GM15510 (cell line): ENCODE results near the gene ENTPD6.

ENCODE experiments used
- POLR2A ChIP-seq: IDR thresholded peaks from 3 replicates; pipeline ENCODE4 v1.6.1; 2011; ENCODE audit warnings: borderline replicate concordance; ENCODE audit not compliant: insufficient read length; ENCODE audit errors: extremely low read depth

ENTPD6 gene

DNA sequence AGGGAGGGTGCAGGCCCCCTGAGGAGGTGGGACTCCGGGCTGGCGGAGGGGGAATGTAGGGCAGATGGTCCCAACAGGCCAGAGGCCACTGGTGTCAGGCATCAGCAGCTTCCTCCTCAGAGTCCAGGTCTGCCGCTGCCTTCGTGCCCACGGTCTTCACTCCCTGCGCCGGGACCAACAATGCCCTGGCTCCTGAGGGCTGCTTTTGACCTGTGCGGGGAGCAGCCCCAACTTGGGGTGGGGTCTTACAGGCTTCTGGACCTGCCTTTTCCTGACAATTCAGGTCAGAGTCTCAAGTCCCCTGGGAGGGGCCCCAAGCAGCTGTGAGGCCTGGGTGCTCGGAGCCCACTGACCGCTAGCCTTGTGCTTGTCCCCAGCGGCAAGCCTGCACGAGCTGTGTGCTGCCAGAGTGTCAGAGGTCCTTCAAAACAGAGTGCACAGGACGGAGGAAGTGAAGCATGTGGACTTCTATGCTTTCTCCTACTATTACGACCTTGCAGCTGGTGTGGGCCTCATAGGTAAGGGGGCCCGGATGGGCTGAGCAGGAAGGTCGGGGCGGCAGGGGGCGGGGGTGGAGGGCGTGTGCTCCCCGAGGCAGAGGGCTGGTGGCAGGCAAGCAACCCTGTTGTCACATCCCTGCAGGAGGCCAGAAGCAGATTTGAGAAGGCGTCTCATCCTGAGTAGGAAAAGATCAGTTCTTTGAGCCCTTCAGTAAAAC is 27.1 kb downstream of the ENTPD6 start:
- TF ChIP-seq POLR2A, result no peak

GRCh38 chr20:25223179-25223661 is 27.7 kb downstream of the ENTPD6 start:
- TF ChIP-seq POLR2A, result no peak

GRCh38 chr20:25223765-25224720 is 28.5 kb downstream of the ENTPD6 start:
- no peak for TF ChIP-seq POLR2A

GRCh38 chr20:25224941-25225340 is 29.4 kb downstream of the ENTPD6 start:
- TF ChIP-seq POLR2A, result no peak

DNA sequence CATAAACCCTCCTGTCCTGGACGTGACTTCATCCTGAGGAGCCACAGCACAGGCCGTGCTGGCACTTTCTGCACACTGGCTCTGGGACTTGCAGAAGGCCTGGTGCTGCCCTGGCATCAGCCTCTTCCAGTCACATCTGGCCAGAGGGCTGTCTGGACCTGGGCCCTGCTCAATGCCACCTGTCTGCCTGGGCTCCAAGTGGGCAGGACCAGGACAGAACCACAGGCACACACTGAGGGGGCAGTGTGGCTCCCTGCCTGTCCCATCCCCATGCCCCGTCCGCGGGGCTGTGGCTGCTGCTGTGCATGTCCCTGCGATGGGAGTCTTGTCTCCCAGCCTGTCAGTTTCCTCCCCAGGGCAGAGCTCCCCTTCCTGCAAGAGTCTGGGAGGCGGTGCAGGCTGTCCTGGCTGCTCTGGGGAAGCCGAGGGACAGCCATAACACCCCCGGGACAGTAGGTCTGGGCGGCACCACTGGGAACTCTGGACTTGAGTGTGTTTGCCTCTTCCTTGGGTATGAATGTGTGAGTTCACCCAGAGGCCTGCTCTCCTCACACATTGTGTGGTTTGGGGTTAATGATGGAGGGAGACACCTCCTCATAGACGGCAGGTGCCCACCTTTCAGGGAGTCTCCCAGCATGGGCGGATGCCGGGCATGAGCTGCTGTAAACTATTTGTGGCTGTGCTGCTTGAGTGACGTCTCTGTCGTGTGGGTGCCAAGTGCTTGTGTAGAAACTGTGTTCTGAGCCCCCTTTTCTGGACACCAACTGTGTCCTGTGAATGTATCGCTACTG is 30.3 kb downstream of the ENTPD6 start:
- no peak for TF ChIP-seq POLR2A

DNA sequence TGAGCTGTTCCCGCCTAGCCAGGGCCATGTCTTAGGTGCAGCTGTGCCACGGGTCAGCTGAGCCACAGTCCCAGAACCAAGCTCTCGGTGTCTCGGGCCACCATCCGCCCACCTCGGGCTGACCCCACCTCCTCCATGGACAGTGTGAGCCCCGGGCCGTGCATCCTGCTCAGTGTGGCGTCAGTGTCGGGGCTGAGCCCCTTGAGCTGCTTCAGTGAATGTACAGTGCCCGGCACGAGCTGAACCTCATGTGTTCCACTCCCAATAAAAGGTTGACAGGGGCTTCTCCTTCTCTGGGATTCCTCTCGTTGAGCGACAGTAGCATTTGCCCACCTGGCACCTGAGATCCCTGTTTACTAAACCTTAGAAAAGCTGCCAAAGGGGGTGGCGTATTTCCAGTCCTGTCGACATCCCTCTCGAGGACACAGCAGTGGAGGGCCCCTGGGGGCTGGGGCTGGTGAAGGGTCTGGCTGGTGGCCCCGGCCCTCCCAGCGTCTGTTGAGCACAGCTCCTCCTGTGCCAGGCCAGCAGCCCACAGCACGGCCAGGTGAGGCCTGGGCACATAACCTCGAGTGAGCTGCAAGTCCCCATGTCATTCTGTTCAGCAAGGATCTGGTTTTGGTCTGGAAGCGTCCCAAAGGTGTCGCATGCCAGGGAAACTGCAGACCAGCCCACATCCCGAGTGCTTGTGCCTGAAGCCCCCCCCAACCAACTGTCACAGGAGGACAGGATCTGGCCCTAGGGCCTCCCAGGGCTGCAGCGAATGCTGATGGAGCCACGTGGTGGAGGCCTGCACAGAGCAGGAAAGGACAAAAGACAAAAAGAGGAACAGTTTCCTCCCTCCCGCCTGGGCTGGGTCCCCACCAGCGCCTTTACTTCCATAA is 31.2 kb downstream of the ENTPD6 start:
- no peak for TF ChIP-seq POLR2A

- no peak for TF ChIP-seq POLR2A
Measured at GRCh38 chr20:25227317-25227831, 31.9 kb downstream of the ENTPD6 start.

DNA sequence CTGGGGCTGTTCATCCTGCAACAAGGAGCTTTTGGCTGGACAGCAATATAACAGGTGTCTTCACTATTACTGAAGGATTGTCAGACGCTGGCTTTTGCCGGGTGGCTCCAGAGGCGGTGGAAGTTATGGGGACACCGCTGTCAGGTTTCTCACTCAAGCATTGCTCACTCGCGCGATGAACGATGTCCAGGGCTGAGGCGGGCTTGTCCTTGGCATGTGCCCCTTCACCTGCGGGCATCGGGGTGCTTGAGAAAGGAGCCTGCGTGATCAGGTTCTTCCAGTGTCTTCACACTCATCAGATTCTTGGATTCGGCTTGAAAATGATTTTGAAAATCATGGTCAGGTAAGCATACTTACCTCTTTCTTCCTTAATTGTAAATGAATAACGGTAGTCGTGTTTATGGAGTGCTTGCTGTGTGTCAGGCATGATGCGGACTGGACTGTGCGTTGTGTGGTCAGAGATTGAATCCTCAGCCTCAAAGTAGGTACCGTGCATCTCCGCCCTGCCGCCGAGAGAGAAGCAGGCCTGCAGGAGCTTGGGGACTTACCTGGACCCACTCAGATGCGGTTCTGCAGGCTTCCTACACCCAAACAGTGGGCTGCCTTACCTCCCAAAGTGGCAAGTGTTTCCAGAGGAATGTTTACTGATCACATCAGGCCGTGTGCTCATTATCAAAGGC is 34.1 kb downstream of the ENTPD6 start:
- TF ChIP-seq POLR2A, result no peak

GRCh38 chr20:25230166-25230831 is 34.8 kb downstream of the ENTPD6 start:
- TF ChIP-seq POLR2A, result no peak

GRCh38 chr20:25233016-25233772 is 37.7 kb downstream of the ENTPD6 start:
- no peak for TF ChIP-seq POLR2A

DNA sequence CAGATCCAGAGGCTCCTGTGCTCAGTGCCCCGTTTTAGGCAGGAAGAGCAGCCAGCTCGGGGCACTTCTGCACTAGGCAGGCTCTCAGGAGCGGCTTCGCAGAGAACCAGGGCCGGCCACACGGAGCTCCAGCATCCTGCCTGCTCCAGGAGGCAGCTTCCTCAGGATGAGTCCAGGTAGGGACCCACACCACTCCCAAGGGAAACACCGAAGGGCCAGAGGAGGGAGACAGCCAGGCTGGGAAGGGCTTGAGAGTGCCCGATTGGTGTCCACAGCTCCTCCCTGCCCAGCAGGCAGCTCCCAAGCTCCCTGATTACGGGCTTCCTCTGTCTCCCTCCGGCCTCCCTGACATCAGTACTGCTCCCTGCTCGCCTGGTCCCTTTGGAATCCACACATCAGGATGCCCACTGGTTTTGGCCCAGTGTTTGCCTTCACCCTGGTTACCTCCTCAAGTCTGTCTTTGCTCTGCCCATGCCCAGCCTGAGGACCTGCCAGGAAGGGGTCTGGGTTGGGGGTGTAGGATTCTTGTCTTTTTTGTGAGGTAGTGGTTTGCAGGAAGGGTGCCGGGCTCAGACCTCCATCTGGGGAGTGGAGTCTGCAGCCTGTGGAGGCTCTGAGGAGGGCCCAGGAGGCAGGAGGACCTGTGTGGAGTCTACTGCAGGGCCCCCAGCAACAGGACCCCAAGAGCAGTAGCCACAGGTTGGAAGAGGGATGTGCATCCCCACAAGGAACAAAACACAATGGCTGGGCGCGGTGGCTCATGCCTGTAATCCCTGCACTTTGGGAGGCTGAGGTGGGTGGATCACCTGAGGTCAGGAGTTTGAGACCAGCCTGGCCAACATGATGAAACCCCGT is 41.2 kb downstream of the ENTPD6 start:
- no peak for TF ChIP-seq POLR2A
